PC-9 (cell line): ENCODE data around the gene BMI1. TPM values are rescaled to one million over a fixed set of nuclear protein-coding genes. Genes with fewer than 3 reads are reported as not detected.

Experiments used
- BruUV-seq: library from RNA; stranded (reverse); fragments of 400-500 nt; replicated peaks from 2 replicates; lab custom pipeline; 2021; lab: Mats Ljungman, UMichigan
- CTCF ChIA-PET: fragments of 300-600 bp; sonication (Branson Sonifier 250); formaldehyde crosslinking; loops from one replicate; lab custom pipeline; 2022; ENCODE audit warnings: antibody characterized with exemption; lab: Charles Lee
- POLR2A ChIA-PET: fragments of 300-600 bp; sonication (Branson Sonifier 250); formaldehyde crosslinking; loops from one replicate; lab custom pipeline; 2022; ENCODE audit warnings: antibody characterized with exemption; ENCODE audit not compliant: unreplicated experiment; lab: Charles Lee
- DNase-seq, 2 experiments: peaks; one replicate each; pipeline versions ENCODE4 v3.0.0 to v3.0.0-alpha.2; 2015 to 2022; ENCODE audit warnings: mixed read lengths in 1 of 2
- H2AFZ ChIP-seq: fragments of 200-600 bp; sonication (generic); 2 replicates; pipeline ENCODE4 v1.8.1; 2017; ENCODE audit warnings: antibody characterized with exemption
- H3F3A ChIP-seq: fragments of 200-600 bp; sonication (generic); 2 replicates; pipeline ENCODE4 v1.8.1; 2017; ENCODE audit warnings: antibody characterized with exemption, mild to moderate bottlenecking, low read depth; ENCODE audit not compliant: insufficient read depth
- H3K27ac ChIP-seq: fragments of 200-600 bp; sonication (generic); 2 replicates; pipeline ENCODE4 v1.6.1; 2016; ENCODE audit warnings: mixed run types
- H3K27me3 ChIP-seq: fragments of 200-600 bp; sonication (generic); 2 replicates; pipeline ENCODE4 v1.6.1; 2016; ENCODE audit warnings: low read depth, mixed run types; ENCODE audit not compliant: insufficient read depth
- H3K36me3 ChIP-seq: fragments of 200-600 bp; sonication (generic); 2 replicates; pipeline ENCODE4 v1.6.1; 2016; ENCODE audit warnings: low read depth, mixed run types
- H3K4me1 ChIP-seq: fragments of 200-600 bp; sonication (generic); replicated peaks from 2 replicates; pipeline ENCODE4 v1.6.1; 2016; ENCODE audit warnings: mixed run types; ENCODE audit not compliant: insufficient read depth
- H3K4me2 ChIP-seq: fragments of 200-600 bp; sonication (generic); 2 replicates; pipeline ENCODE4 v1.6.1; 2017; ENCODE audit warnings: mixed run types
- H3K4me3 ChIP-seq: fragments of 200-600 bp; sonication (generic); 2 replicates; pipeline ENCODE4 v1.6.1; 2016; ENCODE audit warnings: mixed run types
- H3K79me2 ChIP-seq: fragments of 200-600 bp; sonication (generic); 2 replicates; pipeline ENCODE4 v1.6.1; 2017; ENCODE audit warnings: low read depth, mixed run types
- H3K9me2 ChIP-seq: fragments of 200-600 bp; sonication (generic); 2 replicates; pipeline ENCODE4 v1.8.1; 2017; ENCODE audit warnings: mild to moderate bottlenecking; ENCODE audit not compliant: insufficient read depth
- H3K9me3 ChIP-seq: fragments of 200-600 bp; sonication (generic); 2 replicates; pipeline ENCODE4 v1.8.1; 2016; ENCODE audit warnings: low read depth; ENCODE audit not compliant: insufficient read depth
- H4K20me1 ChIP-seq: fragments of 200-600 bp; sonication (generic); 2 replicates; pipeline ENCODE4 v1.8.1; 2017; ENCODE audit not compliant: insufficient read depth
- CTCF ChIP-seq: fragments of 200-600 bp; sonication (generic); conservative IDR thresholded peaks from 2 replicates; pipeline ENCODE4 v1.6.1; 2017; ENCODE audit warnings: mixed run types, antibody characterized with exemption, mild to moderate bottlenecking, moderate library complexity
- EZH2 ChIP-seq: fragments of 200-600 bp; sonication (generic); IDR thresholded peaks from 2 replicates; pipeline ENCODE4 v1.8.0; 2017; ENCODE audit warnings: antibody characterized with exemption, low read depth
- intact Hi-C: fragments of 100-400 bp; cut with micrococcal nuclease; formaldehyde crosslinking; loops from one replicate; pipeline ENCODE4 v1.10.0; 2022; ENCODE audit not compliant: unreplicated experiment
- total RNA-seq: library from RNA; stranded (reverse); gene quantifications from 2 replicates; pipeline ENCODE4 v1.2.3, GENCODE V29; 2021

The BMI1 gene
- total RNA-seq, 1 experiment from 2014 or later: 48.4 TPM

GRCh38 chr10:22332116-22332692, 11.3 kb downstream of the BMI1 start:
- no TSS peak for BruUV-seq
- no peaks in the 10 kb centered on the region for H3K27me3 ChIP-seq

GRCh38 chr10:22333167-22333974, 12.5 kb downstream of the BMI1 start:
- Histone ChIP-seq H3K27ac (no peak overlapping the region), H3K4me1 (no peaks in the 10 kb centered on the region), H3K9me2 (no peaks in the 10 kb centered on the region), H4K20me1 (no peaks in the 10 kb centered on the region), H3K79me2 (no peaks in the 10 kb centered on the region), H3F3A (peaks cover 4% of the 10 kb centered on the region; the same call in 1 of the 2 replicates), H3K4me3 (no peak overlapping the region), H3K36me3 (peaks cover 9% of the 10 kb centered on the region; the same call in 1 of the 2 replicates), H2AFZ (no peak overlapping the region), H3K27me3 (no peaks in the 10 kb centered on the region), H3K9me3 (no peaks in the 10 kb centered on the region), H3K4me2 (no peak overlapping the region)
- BruUV-seq: no TSS peak
- intact Hi-C loops: no loop called here
- no peak for DNase-seq
- TF ChIP-seq CTCF (no peak), EZH2 (no peak)
- ChIA-PET CTCF (no interaction called here), POLR2A (no interaction called here)

More at GRCh38 chr10:22332116-22332692, 11.3 kb downstream of the BMI1 start:
- ChIA-PET CTCF (no interaction called here), POLR2A (no interaction called here)
- intact Hi-C loops: no loop called here
- Histone ChIP-seq H3K27ac (no peak overlapping the region), H3K36me3 (peaks cover 9% of the 10 kb centered on the region; the same call in 1 of the 2 replicates), H4K20me1 (no peaks in the 10 kb centered on the region), H3K9me3 (no peaks in the 10 kb centered on the region), H3K4me1 (no peaks in the 10 kb centered on the region), H3K4me2 (no peak overlapping the region), H3K4me3 (no peak overlapping the region), H2AFZ (no peak overlapping the region), H3K9me2 (no peaks in the 10 kb centered on the region), H3F3A (peaks cover 4% of the 10 kb centered on the region; the same call in 1 of the 2 replicates), H3K79me2 (no peaks in the 10 kb centered on the region)
- no peak for DNase-seq
- TF ChIP-seq EZH2 (no peak), CTCF (no peak)

GRCh38 chr10:22333975-22334282, 13.0 kb downstream of the BMI1 start:
- TF ChIP-seq EZH2 (no peak), CTCF (no peak)
- H2AFZ ChIP-seq: no peak overlapping the region
- no peaks in the 10 kb centered on the region for H3K79me2 ChIP-seq
- H3K4me1 ChIP-seq: no peaks in the 10 kb centered on the region
- H3K9me2 ChIP-seq: no peaks in the 10 kb centered on the region
- ChIA-PET POLR2A (no interaction called here), CTCF (no interaction called here)
- intact Hi-C loops: no loop called here
- no peak overlapping the region for H3K4me2 ChIP-seq
- peaks cover 9% of the 10 kb centered on the region; the same call in 1 of the 2 replicates for H3K36me3 ChIP-seq
- no peaks in the 10 kb centered on the region for H3K27me3 ChIP-seq
- no peaks in the 10 kb centered on the region for H3K9me3 ChIP-seq
- no peak for DNase-seq
- no peaks in the 10 kb centered on the region for H4K20me1 ChIP-seq
- H3F3A ChIP-seq: peaks cover 4% of the 10 kb centered on the region; the same call in 1 of the 2 replicates
- no TSS peak for BruUV-seq
- H3K4me3 ChIP-seq: no peak overlapping the region
- H3K27ac ChIP-seq: no peak overlapping the region
